HG02623 (cell line): ENCODE data around the gene HOXD9.

Experiments used
- ATAC-seq: cut with Tn5 transposase; IDR thresholded peaks from one replicate; pipeline ENCODE4 v1.9.1; 2021; ENCODE audit warnings: moderate library complexity; ENCODE audit not compliant: unreplicated experiment

The HOXD9 gene

DNA sequence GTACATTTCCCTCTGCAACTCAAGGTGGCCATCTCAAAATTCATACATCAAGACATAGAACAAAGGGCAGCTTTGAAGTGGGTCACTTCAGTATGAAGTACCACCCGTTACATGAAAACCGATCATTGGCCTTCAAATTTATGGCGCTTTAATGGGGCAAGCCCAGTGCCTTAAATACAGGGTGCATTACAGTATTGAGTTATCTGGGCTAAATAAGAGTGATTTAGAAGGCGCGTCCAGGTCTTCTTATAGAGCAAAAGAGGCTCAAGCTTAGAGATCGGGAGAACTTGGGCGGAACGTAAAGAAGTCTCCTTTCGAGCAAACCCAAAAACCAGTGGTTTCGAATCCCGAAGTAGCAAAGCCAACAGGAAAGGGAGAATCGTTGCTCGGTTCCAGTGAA, 41.7 kb downstream of the HOXD9 start:
- ATAC-seq, result no peak

DNA sequence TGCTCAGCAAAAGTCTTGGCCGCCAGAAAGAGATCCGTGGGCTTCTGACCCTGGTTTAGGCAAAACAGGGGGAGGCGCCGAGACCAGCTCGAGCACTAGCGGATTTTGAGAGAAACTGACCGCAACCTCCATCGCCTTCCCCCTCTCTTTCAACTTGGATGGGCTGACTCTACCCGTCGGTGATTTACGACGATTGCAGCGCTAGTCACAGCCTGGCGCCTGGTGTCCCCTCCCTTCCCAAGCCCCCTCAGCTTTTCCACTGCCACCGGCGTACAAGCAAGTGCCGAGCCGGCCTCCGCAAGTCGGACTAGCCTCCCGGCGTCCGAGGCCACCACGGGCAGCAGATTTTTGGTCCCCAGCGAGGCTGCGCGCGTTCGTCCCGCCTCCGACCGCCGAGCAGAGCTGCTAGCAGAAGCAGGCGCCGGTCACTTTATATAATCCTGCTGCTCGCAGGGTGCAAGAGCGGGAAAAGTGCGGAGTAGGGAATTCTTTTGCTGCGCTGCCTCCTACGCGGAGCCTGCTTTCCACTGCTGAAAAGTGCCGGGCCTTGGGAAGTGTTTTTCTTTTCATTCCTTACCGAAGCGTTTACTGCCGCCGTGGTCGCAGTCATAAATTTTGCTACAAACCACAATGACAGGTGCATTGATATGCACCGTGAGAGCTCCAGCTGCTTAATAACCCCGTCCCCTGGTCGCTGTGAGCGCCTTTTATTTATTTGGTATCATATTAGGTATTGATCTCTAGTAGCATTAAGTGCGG, 42.3 kb downstream of the HOXD9 start:
- ATAC-seq, result no peak

DNA sequence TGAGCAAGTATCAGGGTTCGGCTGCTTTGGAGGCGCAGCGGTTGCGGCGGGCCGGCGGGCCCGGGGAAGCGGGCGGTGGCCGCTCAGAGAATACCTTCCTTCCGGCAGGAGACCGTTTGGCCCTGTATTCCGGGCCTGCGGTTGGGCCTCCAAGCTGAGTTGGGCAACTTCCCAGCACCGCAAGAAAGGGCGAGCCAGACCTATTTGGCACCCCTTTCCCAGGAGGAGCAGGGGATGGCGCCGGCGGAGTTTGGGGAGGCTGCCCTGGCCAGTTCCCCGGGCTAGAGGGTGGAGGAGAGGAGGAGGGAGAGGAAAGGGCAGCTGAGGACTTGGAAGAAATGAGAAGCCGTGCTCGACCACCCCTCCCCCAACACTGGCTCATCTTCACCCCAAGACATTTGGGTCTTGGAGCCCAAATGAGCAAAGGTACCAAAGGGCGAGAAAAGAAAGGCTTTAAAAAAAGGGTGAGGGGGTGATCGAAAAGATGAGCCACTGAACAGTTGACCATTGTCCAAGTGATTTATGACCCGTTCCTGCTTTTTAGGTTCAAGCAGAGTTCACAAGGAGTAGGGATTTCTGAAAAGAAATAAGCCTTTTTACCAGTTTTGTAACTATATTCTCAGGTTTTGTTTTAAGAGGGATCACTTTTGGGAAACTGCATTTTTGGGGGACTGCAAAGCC, 43.0 kb downstream of the HOXD9 start:
- ATAC-seq, result no peak

DNA sequence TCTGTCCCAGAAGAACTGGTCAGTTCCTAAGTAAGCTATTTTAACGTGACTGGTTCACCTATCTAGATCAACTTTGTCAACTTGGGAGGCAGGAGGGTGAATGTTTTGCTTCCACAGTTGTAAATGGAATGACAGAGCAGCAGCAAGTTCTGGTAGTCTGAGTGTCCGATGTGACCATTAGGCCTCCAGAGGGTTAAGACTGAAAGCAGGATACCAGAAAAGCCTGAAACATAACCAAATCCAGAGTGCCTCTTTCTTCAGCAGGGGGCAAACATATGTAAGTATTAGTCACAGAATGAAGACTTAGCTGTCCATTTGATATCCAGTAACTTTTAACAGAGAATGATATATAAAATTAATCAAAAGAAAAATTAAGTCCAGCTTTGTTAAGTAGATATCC, 43.8 kb downstream of the HOXD9 start:
- no peak for ATAC-seq

DNA sequence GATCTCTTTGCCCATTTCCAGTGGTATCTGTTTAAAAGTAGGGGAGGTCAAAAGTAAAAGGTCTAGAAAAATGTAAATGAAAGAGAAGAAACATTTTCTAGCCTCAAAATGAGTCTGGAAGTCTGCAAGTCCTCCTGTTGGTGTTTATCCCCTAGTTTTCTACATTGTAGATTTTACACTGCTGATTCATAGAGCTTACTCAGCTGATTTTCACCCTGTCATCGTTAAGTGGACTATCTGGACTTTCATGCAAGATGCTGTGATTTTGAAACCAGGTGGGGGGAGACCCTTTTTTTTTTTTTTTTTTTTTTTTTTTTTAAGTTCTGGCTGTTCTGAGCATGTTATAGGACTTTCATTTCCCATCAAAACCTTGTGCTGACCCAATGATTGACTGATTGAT, 44.9 kb downstream of the HOXD9 start:
- no peak for ATAC-seq

DNA sequence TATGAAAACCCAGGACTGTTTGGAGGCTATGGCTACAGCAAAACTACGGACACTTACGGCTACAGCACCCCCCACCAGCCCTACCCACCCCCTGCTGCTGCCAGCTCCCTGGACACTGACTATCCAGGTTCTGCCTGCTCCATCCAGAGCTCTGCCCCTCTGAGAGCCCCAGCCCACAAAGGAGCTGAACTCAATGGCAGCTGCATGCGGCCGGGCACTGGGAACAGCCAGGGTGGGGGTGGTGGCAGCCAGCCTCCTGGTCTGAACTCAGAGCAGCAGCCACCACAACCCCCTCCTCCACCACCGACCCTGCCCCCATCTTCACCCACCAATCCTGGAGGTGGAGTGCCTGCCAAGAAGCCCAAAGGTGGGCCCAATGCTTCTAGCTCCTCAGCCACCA, 46.7 kb downstream of the HOXD9 start:
- ATAC-seq, result no peak

DNA sequence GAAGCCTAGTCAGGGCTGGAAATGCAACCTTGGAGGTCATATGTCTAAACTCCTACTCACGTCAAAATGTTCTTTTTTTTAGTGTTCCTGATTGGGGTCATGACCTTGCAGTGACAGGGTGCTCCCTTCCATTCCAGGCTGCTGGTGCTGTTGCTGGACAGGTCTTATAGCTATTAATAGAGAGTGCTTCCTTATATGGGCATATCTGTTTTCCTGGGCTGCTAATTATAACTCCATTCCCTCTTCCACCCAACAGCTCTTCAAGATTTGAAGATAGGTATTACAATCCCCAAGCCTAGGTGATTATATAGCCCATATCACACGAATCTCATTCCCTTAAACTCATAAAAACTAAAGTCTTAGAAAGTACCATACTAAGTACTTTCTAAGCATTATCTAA, 47.2 kb downstream of the HOXD9 start:
- no peak for ATAC-seq

DNA sequence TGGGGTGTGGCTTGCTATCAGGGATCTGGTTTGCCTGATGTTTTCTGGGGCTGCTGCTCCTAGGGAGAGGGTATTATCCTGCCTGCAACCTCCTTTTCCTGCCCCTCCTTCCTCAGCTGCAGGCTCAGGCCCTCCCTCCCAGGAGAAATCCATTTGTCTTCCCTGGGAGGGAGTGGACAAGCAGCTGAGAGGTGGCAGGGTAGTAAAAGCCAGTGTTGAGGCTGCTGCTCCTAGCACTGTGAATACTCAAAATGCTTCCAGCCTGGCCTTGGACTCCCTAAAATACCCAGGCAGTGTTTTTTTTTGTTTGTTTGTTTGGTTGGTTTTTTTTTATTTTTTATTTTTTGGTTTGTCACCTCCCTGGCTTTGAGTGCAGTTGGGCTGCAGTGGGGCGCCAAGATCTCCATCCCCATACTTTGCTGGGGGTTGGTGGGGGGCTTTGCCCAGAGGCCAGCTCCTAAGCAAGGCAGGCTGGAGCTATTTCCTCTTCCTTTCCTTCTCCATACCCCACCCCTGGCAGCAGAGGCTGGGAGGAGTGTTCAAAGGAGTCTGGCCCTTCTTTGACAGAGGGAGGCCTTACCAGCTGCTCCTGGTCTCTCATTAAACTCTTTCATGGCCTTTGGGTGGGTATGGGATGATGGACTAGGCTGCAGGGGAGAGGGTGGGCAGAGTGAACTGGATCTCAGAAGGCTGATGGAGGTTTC, 48.2 kb downstream of the HOXD9 start:
- no peak for ATAC-seq

DNA sequence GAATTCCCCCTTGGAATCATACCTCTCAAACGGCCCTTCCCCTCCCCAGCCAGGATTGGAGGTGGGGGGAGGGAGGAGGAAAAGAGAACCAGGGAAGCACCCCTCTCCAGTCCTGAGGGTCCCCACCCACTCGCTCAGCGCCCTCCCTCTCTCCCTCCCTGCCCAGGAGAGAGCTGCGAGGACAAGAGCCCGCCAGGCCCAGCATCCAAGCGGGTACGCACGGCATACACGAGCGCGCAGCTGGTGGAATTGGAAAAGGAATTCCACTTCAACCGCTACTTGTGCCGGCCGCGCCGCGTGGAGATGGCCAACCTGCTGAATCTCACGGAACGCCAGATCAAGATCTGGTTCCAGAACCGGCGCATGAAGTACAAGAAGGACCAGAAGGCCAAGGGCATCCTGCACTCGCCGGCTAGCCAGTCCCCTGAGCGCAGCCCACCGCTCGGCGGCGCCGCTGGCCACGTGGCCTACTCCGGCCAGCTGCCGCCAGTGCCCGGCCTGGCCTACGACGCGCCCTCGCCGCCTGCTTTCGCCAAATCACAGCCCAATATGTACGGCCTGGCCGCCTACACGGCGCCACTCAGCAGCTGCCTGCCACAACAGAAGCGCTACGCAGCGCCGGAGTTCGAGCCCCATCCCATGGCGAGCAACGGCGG, 49.0 kb downstream of the HOXD9 start:
- no peak for ATAC-seq

DNA sequence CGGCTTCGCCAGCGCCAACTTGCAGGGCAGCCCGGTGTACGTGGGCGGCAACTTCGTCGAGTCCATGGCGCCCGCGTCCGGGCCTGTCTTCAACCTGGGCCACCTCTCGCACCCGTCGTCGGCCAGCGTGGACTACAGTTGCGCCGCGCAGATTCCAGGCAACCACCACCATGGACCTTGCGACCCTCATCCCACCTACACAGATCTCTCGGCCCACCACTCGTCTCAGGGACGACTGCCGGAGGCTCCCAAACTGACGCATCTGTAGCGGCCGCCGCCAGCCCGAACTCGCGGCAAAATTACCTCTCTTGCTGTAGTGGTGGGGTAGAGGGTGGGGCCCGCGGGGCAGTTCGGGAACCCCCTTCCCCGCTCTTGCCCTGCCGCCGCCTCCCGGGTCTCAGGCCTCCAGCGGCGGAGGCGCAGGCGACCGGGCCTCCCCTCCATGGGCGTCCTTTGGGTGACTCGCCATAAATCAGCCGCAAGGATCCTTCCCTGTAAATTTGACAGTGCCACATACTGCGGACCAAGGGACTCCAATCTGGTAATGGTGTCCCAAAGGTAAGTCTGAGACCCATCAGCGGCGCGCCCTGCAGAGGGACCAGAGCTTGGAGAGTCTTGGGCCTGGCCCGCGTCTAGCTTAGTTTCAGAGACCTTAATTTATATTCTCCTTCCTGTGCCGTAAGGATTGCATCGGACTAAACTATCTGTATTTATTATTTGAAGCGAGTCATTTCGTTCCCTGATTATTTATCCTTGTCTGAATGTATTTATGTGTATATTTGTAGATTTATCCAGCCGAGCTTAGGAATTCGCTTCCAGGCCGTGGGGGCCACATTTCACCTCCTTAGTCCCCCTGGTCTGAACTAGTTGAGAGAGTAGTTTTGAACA, 49.7 kb downstream of the HOXD9 start:
- no peak for ATAC-seq

DNA sequence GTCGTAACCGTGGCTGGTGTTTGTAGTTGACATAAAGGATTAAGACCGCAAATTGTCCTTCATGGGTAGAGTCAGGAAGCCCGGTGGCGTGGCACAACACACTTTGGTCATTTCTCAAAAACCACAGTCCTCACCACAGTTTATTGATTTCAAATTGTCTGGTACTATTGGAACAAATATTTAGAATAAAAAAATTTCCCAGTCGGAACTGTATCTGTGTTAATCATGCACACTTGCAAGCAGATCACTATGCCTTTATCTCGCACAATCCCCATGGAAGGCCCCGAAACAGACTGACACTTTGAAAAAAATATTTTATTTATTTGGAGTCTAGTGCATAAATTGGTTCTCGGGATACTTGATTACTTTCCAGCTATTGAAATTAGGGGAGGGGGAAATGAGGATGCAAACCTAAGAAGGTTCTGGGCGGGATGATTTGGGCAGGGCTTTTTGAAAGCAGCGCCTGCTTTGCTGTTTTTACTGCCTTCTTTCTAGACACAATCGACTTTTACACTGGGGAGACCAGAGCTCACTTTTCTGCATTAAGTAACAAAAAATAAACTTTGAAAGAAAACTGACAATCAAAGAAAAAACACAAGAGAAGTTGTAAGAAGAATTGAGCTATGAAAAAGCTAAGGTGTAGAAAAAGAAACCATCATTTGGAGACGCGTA, 50.5 kb downstream of the HOXD9 start:
- ATAC-seq, result no peak

DNA sequence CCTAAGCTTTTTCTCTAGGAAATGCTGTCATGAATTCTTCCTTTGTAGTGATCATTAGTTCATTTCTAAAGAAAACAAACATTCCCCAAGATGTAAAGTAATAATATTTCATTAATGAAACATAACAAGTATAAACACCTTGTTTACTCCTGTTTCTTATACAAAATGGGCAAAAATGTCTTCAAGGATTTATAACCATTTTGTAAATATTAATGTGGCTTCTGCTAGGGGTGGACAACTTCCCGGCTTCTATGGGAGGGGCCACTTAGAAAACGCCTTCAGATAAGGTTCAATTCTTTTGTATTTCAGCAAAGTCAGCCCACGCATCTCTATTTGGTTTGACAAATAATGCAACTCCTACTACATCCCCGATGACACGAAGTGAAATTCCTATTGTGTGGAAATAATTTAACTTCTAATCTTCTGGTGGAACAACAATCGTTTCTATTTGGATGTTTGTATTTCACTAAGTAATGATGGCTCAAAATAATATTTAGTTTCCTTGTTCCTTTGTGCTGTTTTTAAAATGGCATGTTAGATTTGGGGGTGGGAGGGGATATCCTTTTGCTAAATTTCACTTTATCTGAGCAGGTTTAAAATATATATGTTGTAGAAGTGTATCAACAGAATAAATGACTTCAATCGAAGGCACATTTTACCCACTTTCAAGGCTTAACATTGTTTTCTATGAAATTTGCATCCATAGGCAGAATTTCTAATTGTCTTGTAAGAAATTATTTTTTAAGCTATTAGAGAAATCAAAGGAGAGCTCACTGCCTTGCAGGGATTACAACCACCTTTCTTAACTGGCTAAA, 51.3 kb downstream of the HOXD9 start:
- ATAC-seq, result no peak

DNA sequence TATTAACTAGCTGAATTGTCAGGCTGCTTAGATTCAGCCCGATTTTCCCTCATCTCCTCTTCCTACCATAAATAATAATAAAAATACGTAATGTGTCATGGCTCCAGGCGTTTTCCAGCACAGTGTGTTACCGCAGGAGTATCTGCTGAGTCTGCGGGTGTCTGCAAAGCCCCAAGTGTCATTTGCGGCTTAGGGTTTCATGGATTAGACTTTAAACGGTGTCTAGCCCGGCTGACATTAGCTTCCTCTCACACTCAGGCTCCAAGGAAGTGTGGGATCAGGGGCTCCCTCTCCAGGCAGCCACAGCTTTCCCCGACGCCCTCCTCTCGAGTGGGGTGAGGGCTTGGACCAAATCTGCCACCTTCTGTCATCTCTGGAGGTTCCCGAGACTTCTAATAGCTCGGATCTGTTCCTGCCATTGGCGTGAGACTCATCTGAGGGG, 51.9 kb downstream of the HOXD9 start:
- ATAC-seq, result no peak
